Colon (tissue), 2 donors: ENCODE results near the gene CFAP46.
"Not testable (repeated sequence)": the region's sequence is repeated elsewhere in the genome, so short reads cannot be mapped to it uniquely, and the experiment has no call there.

ENCODE experiments used
- FAIRE-seq: peaks from 2 replicates; lab custom pipeline; 2012; peaks lifted over from hg19 to GRCh38; lab: Jason Lieb, UNC
- donor health status: control.
- donor health status: control.

The CFAP46 gene

DNA sequence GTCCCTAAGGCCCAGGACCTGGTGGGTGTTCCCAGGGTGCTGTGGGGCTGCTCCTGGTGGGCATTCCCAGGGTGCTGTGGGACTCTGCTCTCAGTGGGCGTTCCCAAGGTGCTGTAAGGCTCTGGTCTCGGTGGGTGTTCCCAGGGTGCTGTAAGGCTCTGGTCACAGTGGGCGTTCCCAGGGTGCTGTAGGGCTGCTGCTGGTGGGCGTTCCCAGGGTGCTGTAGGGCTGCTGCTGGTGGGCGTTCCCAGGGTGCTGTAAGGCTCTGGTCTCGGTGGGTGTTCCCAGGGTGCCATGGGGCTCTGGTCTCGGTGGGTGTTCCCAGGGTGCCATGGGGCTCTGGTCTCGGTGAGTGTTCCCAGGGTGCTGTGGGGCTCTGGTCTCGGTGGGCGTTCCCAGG is 99.1 kb downstream of the CFAP46 start:
- not testable (repeated sequence) for FAIRE-seq

DNA sequence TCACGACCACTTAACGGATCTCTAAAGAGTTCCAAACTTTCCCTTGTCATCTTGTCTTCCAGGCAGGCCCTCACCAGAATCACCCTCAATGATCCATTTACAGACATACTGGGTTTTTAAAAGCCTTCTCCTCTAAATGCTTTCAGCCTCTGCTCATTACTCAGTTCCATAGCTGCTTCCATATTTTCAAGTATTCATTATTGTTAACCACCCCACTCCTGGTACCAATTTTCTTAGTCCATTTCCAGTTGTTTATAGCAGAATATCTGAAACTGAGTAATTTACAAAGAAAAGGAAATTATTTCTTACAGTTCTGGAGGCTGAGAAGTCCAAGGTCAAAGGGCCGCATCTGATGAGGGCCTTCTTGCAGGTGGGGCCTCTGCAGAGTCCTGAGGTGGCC is 100.0 kb downstream of the CFAP46 start:
- FAIRE-seq: no peak

DNA sequence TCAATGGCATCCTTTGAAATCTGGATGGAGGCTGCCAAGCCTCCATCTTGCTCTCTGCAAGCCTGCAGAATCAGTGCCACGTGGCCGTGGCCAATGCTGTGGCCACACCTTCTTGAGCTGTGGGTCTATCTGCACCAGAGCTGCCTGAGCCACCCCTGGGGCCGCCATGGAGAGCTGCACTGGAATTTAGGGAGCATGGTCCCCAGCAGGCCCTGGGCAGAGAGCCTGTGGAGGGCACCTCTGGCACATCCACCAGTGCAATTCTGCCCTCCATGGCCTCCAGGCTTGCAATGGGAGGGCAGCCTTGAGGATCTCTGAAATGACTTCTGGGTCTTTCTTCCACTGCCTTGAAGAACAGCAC is 100.8 kb downstream of the CFAP46 start:
- no peak for FAIRE-seq

GRCh38 chr10:132840698-132841614 is 101.4 kb downstream of the CFAP46 start:
- no peak for FAIRE-seq

GRCh38 chr10:132839061-132839460 is 103.3 kb downstream of the CFAP46 start:
- no peak for FAIRE-seq

GRCh38 chr10:132838346-132838970 is 103.9 kb downstream of the CFAP46 start:
- no peak for FAIRE-seq

GRCh38 chr10:132837905-132838304 is 104.5 kb downstream of the CFAP46 start:
- no peak for FAIRE-seq

GRCh38 chr10:132836832-132837540 is 105.4 kb downstream of the CFAP46 start:
- no peak for FAIRE-seq

GRCh38 chr10:132836248-132836831 is 106.0 kb downstream of the CFAP46 start:
- no peak for FAIRE-seq

DNA sequence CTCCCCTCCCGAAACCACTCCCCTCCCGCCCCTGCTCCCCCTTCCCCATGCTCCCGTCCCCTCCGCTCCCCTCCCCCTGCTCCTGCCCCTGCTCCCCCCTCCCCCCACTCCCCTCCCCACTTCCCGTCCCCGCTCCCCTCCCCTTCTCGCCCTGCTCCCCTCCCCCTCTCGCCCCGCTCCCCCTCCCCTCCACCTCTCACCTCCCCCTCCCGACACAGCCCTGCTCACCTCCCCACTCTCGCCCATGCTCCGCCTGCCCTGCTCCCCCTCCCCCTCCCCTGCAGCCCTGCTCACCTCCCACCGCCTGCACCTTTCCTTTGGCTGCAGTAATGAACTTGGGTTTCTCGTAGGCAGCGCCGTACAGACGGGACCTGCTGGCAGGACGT is 106.5 kb downstream of the CFAP46 start:
- FAIRE-seq: no peak

DNA sequence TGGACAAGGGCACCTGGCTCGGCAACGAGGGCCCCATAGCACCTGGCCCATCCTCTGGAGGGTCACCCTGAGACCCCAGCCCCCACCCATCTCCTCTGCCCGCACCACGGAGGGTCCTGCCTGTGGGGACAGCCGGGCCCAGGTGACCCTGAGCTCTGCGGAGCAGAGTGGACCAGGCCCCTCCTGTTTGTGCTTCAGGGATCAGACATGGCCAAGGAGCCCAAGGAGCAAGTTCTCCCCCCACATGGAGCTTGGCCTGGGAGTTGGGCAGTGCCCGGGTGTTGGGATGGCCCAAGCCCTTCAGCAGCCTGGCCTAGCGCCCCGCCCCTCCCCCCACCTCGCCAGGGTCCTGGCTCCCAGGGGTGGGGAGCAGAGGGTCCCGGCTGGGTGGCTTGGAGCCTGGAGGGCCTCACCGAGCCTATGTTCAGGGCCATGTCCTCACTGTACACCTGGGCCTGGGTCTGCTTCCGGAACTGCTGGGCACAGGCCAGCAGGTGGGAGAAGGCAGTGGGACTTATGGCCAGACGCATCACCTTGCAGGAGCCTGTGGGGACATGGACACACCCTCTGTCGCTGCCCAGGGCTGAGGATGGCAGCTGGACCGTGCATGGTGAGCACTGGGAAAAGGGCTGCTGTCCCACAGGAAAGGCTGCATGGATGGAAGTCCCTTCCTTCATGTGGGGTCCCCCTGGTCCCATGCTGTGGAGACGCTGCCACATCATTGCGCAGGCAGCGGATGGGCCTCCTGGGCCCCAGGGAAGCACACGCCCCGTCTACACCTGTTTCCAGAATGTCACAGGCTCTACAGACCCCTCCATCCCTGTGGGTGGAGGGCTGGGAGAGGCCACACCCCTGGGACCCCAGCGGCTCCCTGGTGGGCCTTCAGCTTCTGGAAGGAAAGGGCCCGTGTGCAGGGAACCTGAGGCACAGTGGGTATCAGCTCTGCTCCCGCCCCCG is 107.2 kb downstream of the CFAP46 start:
- no peak for FAIRE-seq

- FAIRE-seq: no peak
These were observed 108.0 kb downstream of the CFAP46 start for GRCh38 chr10:132834311-132834761.

DNA sequence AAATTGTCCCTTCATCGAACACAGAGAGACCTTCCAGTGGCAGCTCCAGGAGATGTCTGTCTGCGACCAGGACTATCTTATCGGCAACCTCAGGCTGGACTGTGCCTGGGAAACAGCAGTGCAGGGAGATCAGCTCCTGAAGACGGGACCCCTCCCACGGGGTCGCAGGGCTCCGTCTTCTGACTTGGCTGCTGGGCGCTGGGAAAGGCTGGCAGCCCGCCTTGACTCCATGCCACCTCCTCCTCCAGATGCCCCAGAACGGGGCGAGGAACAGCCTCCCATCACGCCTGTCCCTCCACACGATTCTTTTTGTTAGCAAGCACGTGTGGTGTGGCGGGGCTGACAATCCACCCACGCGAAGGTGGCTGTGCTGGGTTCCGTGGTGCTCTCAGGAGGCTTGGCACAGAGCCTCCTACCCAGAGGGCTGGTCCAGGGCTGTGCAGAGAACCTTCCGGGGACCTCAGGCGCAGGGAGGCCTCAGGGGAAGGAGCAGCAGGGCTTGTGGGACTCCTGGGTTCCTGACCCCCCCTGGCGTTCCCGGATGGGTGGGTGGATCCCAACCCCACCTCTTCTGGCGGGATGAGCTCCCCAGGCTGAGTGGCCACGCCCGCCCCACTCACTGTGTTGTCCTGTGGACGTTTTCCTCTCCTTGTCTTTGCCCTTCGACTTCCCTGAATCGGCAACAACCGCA is 108.8 kb downstream of the CFAP46 start:
- FAIRE-seq: no peak

DNA sequence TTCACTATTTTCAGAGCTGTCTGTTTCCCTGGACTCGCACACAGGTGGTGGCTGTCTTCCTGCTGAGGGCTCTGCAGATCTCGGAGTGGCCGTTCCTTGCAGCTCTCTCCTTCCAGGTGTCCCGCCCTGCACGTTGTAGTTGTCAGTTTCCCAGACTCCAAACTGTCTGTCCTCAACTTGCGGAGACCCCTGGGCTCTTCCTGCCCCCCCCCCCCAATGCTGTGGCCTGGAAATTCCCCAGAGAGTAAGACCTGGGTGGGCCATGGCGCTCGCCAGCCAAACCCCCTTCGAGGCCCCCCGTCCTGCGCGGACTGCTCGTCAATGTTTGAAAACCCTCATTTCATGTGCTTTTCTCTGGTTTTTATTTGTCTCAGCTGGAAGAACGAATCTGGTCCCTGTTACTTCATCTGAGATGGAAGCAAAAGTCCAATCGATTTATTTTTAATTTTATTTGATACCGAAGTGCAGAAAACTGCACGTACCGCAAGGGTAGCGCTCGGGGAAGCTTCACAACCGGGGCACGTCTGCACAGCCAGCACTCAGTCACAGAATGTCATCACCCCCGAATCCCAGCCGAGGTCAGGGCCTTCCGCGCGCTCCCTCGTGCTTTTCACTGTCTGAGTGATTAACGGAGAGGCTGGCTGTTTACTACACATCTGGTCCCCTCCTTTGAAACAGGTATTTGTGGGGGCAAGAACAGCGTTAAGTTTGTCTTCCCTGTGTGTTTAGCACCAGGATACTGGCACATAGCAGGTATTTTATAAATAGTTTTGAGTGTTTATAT is 110.0 kb downstream of the CFAP46 start:
- no peak for FAIRE-seq

GRCh38 chr10:132829403-132829802 is 113.0 kb downstream of the CFAP46 start:
- no peak for FAIRE-seq

GRCh38 chr10:132828681-132829080 is 113.7 kb downstream of the CFAP46 start:
- FAIRE-seq: no peak

DNA sequence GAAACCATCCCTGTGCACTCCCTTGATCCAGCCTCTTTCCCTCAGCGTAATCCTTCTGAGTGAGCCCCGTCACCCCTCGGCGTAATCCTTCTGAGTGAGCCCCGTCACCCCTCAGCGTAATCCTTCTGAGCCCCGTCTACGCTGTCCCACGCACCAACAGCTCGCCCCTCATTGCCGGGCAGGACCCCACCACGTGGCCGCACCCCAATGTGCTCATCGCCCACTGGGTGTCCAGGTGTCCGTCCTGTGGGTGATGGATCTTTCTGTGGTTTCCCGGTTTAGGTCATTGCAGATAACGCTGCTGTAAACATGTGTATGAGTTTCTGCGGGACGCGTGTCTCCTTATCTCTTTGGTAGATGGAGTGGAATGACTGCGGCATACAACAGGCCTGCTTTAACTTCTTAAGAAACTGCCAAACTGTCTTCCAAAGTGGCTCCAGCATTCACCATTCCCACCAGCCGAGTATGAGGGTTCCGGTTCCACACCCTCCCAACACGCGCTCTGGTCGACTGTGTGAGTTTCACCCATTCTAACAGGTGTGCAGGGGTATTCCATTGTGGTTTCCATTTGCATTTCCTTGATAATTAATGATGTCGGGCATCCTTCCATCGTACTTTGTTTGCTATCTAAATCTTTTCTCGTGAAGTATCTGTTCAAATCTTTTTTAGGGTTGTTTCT is 114.4 kb downstream of the CFAP46 start:
- FAIRE-seq: no peak

DNA sequence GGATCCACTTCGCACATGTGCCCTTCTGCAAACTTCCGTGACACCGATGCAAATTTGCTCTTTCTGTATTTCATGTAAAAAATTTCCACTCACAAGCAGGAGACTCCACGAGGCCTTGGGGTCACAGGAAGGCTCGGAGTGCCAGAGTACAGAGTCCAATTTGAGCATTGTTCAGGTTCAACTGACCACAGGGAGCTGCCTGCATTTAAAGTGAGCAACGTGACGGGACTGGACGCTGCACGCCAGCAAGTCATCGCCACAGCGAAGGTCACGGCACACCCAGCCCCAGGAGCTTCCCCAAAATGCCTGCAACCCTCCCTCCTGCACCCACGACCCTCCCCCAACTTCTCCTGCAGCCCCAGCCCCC is 115.0 kb downstream of the CFAP46 start:
- FAIRE-seq: no peak
